ENCODE data around the gene VRK1. TPM values are rescaled to one million over a fixed set of nuclear protein-coding genes. Genes with fewer than 3 reads are reported as not detected.

VRK1 gene
- total and polyA plus RNA-seq, 2 of the 8 experiments (the other 6 are each of a cell fraction or from before 2014, with no cell fraction given): 24.2 to 64.8 TPM

DNA sequence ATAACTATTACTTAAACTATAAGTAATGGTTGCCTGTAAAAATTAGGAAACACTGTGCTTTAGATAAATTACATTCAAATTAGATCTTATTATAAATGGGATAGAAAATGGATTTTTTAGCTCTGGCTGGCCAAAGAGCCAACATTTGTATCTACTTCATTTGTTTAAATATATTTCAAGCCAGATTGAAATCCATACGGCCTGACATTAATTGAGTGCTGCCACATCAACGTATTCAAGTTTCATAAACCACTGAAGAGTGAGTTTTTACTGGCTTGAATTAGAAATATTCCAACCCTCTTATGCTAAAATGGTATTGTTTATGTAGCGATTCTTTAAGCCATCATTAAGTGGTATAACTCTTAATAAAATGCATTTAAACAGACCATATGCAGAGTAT is 133.3 kb downstream of the VRK1 start:
- Histone ChIP-seq H3K4me3 (ENCODE audit: extremely low read depth in 1 of 4, insufficient read depth in 2 of 4, low read depth in 3 of 4, low read length in 4 of 4) (no peak overlapping the region), H3K79me1 (ENCODE audit: low read depth, low read length) (0 out of 2 replicates have a peak, but pooled peaks cover 2% of the 10 kb centered on the region), H4K20me1 (replicated peaks in 1 of 2; ENCODE audit: control insufficient read depth in 1 of 2, insufficient read depth in 2 of 2, low read length in 2 of 2) (no peaks in the 10 kb centered on the region), H3K9ac (replicated peaks in 1 of 4; ENCODE audit: extremely low read depth in 1 of 4, low read depth in 3 of 4, low read length in 3 of 4) (no peak overlapping the region), H3K9me3 (ENCODE audit: insufficient read depth in 2 of 2, low read depth in 1 of 2, low read length in 1 of 2) (no peaks in the 10 kb centered on the region), H2AK5ac (ENCODE audit: low read depth, low read length) (no peak overlapping the region), H3K36me3 (ENCODE audit: control insufficient read depth in 2 of 4, insufficient read depth in 4 of 4, low read length in 3 of 4) (no peaks in the 10 kb centered on the region), H4K91ac (replicated peaks; ENCODE audit: insufficient read length, low read length) (no peak overlapping the region), H4K8ac (ENCODE audit: extremely low read depth, insufficient read depth, low read length) (no peak overlapping the region), H3K4me1 (replicated peaks in 1 of 4; ENCODE audit: control insufficient read depth in 3 of 4, insufficient read depth in 4 of 4, low read length in 3 of 4) (peaks cover 0 to 1% (median 0%) of the 10 kb centered on the region in 4 experiments; a peak in 1 of 7 replicates), H2AFZ (ENCODE audit: low read length) (no peak overlapping the region), H3K14ac (ENCODE audit: insufficient read length) (no peak overlapping the region), H3K27me3 (replicated peaks in 1 of 4; ENCODE audit: control insufficient read depth in 3 of 4, extremely low read depth in 1 of 4, insufficient read depth in 3 of 4, low read length in 3 of 4) (no peaks in the 10 kb centered on the region), H3K79me2 (ENCODE audit: control insufficient read depth in 1 of 2, insufficient read depth in 2 of 2, low read length in 2 of 2) (no peaks in the 10 kb centered on the region), H3K18ac (ENCODE audit: extremely low read depth, low read length) (no peak overlapping the region), H3K56ac (replicated peaks; ENCODE audit: insufficient read length, low read depth, low read length) (no peak overlapping the region), H3K4me2 (ENCODE audit: insufficient read depth in 1 of 2, low read depth in 2 of 2, low read length in 2 of 2) (no peak overlapping the region), H3K23me2 (ENCODE audit: low read depth, low read length) (peaks cover 8% of the 10 kb centered on the region; the same call in 1 of the 2 replicates), H3K23ac (ENCODE audit: insufficient read length) (no peak overlapping the region), H4K5ac (ENCODE audit: insufficient read length, low read depth, low read length) (no peak overlapping the region), H3K4ac (replicated peaks; ENCODE audit: insufficient read length, low read depth, low read length) (no peak overlapping the region), H2BK15ac (ENCODE audit: low read length) (no peak overlapping the region), H2BK5ac (ENCODE audit: low read depth, low read length) (no peak overlapping the region), H2BK120ac (replicated peaks; ENCODE audit: low read depth, low read length) (no peak overlapping the region), H2BK20ac (ENCODE audit: low read length) (no peak overlapping the region), H2BK12ac (ENCODE audit: low read depth, low read length) (no peak overlapping the region), H3K27ac (ENCODE audit: low read depth, low read length) (no peak overlapping the region)
- CTCF ChIA-PET (ENCODE audit: partially characterized antibody): no interaction called here
- no peak for FAIRE-seq
- POLR2A ChIA-PET (ENCODE audit: partially characterized antibody): no interaction called here
- WGBS, 2 experiments (ENCODE audit: extremely low coverage in 1 of 2, insufficient coverage in 1 of 2, insufficient read length in 1 of 2, insufficient replicate concordance in 2 of 2, low coverage in 1 of 2, low lambda C conversion rate in 2 of 2, missing lambda C conversion rate in 1 of 2): 91% methylated on average over 3 of the region's 3 CpGs; no CpG with 5 or more reads in 1 of the 2 experiments
- no peak for TF ChIP-seq CHD2 (IDR thresholded peaks at IDR 0.05; ENCODE audit: low read length)
- no peak for TF ChIP-seq SIN3A (conservative IDR thresholded peaks at IDR 0.05 in 1 of 2, IDR thresholded peaks at IDR 0.05 in 1 of 2; ENCODE audit: low read depth in 1 of 2, low read length in 2 of 2)
- no peak for DNase-seq (ENCODE audit: low read depth in 1 of 2, low spot score in 2 of 2)

All from H1 (cell line).